Esophagus muscularis mucosa (tissue), 4 donors: Measurements from ENCODE around the gene ADGRB3.

Experiments used
- CTCF ChIP-seq, 3 experiments: fragments of 200-600 bp in 2 of 3; fragments of 450-650 bp in 1 of 3; sonication (generic) in 2 of 3; IDR thresholded peaks; one replicate each; pipeline ENCODE4 v1.5.1; 2017 to 2019; ENCODE audit warnings: antibody characterized with exemption in 3 of 3, mild to moderate bottlenecking in 2 of 3, moderate library complexity in 1 of 3
- EP300 ChIP-seq: sonication (generic); formaldehyde crosslinking; IDR thresholded peaks from one replicate; pipeline ENCODE4 v1.6.1; 2017; ENCODE audit warnings: antibody characterized with exemption
- POLR2AphosphoS5 ChIP-seq, 2 donors: sonication (generic); formaldehyde crosslinking; IDR thresholded peaks; one replicate each; pipeline ENCODE4 v1.6.1; 2017; ENCODE audit warnings: antibody characterized with exemption in 2 of 2

- no peak for TF ChIP-seq CTCF (IDR thresholded peaks at IDR 0.05)
- no peak for TF ChIP-seq EP300
- TF ChIP-seq POLR2AphosphoS5 (IDR thresholded peaks at IDR 0.05): no peak
Measured at GRCh38 chr6:69383627-69384026, 748.5 kb downstream of the ADGRB3 start.
